ENCODE data around the gene ERVK3-1.
"Not testable (repeated sequence)": the region's sequence is repeated elsewhere in the genome, so short reads cannot be mapped to it uniquely, and the experiment has no call there.

The ERVK3-1 gene, protein sequence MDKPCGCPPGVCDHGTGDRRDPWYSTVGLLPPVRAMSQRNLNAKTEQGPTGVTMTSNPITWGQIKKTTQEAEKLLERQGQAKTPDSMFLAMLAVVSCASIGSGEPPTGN

GRCh38 chr19:58305065-58305931 lies at the start of gene ERVK3-1:
Gene ERVK3-1, plus strand, starts transcription at chr19:58305377. Its CDS starts 6,792 bp downstream, at chr19:58312169.
- peak; percentile 98 for DNase-seq (ENCODE audit: low spot score)

GRCh38 chr19:58258259-58258658 lies 46.9 kb upstream of the ERVK3-1 start:
- not testable (repeated sequence) for DNase-seq (ENCODE audit: low spot score)

GRCh38 chr19:58261600-58261967 lies 43.6 kb upstream of the ERVK3-1 start:
- DNase-seq (ENCODE audit: low spot score) = no peak

DNA sequence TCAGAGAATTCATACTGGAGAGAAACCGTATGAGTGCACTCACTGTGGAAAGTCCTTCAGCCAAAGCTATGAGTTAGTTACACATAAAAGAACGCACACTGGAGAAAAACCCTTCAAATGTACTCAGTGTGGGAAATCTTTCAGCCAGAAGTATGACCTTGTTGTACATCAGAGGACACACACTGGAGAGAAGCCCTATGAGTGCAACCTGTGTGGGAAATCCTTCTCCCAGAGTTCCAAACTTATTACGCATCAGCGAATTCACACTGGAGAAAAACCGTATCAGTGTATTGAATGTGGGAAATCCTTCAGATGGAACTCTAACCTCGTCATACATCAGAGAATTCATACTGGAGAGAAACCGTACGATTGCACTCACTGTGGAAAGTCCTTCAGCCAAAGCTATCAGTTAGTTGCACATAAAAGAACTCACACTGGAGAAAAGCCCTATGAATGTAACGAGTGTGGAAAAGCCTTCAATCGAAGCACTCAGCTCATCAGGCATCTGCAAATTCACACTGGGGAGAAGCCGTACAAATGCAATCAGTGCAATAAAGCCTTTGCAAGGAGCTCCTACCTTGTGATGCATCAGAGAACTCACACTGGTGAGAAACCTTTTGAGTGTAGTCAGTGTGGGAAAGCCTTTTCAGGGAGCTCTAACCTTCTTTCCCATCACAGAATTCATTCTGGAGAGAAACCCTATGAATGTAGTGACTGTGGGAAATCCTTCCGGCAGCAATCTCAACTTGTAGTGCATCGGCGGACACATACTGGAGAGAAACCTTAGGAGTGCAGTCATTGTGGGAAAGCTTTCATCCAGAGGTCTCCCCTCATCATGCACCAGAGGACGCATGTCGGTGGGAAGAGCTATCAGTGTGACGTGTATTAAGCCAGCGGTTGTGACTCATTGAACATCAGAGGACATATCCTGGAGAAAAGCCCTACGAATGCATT lies 42.9 kb upstream of the ERVK3-1 start:
- DNase-seq (ENCODE audit: low spot score) = no peak

- DNase-seq (ENCODE audit: low spot score) = no peak
Measured at GRCh38 chr19:58262922-58263296, 42.3 kb upstream of the ERVK3-1 start.

- no peak for DNase-seq (ENCODE audit: low spot score)
Measured at GRCh38 chr19:58265100-58265499, 40.1 kb upstream of the ERVK3-1 start.

DNA sequence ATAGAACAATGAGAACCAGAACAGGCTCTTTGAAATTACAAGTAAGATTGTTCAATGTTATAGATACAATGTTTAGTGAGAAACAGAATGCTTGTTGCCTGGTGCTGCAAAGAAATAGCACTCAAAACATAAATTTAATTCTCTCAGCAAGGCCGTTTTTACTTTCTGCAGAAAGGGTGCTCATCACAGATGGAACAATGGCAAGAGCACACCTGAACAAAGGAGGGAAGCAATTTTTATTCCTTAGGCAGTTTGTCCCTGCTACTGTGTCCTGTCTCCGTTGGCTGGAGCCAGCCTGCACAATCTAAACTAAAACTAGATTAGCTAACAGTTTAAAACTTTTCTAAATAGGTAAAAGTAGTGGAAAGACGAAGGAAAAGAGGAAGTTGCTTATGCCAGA lies 36.8 kb upstream of the ERVK3-1 start:
- no peak for DNase-seq (ENCODE audit: low spot score)

- no peak for DNase-seq (ENCODE audit: low spot score)
Measured at GRCh38 chr19:58274771-58275201, 30.4 kb upstream of the ERVK3-1 start.

DNA sequence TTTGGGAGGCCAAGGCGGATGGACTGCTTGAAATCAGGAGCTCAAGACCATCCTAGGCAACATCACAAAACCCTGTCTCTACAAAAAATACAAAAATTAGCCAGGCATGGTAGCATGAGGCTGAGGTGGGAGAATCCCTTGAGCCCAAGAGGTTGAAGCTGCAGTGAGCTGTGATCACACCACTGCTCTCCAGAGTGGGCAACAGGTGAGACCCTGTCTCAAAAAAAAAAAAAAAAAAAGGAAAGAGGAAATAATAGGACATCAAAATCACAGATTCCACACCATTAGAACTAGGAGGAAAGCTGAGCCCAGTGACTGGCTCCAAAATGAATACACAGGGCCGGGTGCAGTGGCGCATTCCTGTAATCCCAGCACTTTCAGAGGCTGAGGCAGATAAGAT lies 29.6 kb upstream of the ERVK3-1 start:
- no peak for DNase-seq (ENCODE audit: low spot score)

DNA sequence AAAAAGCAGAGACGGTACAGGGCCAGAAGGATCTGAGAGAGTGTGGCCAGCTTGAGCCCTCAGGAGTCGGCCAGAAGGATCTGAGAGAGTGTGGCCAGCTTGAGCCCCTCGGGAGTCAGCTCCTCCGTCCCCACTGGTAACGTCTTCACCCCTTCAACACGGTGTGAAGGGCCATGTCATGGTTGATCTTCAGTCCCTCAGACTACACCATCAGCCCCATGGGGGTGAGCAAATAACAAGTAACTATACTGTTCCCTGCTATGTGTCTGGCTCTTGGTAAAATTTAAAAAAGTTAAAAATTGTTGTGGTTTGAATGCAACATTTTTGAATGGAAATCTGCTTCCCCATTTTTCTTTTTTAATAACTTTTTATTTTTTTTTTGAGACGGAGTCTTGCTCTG lies 28.0 kb upstream of the ERVK3-1 start:
- DNase-seq (ENCODE audit: low spot score) = no peak

DNA sequence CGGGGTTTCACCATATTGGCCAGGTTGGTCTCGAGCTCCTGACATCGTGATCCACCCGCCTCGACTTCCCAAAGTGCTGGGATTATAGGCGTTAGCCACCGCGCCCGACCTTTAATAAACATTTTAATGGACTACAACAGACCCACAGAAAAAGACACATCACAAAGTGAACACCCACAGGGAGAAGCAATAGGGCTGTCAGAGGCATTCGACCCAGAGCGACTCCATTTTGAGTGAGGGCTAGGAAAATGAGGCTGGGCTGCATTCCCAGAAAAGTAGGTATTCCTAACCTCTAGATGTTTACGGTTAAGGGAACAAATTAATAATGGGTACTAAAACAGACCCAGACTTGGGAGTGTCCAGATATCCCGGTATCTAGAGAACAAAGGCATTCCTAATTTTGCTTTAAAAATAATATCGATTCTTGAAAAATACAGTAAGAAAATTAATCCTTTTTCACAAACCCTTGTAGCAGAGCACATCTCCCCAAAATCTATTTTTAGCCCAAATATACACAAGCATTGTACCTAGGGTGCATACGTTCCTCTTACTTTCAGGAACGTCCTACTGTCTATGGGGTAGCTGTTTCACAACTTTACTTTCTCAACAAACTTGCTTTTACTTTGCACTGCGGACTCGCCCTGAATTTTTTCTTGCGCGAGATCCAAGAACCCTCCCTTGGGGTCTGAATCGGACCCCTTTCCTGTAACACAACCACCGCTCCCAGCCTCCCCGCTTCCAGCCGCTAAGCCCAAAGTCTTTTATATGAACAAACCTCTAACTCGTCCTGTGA lies 27.2 kb upstream of the ERVK3-1 start:
- no peak for DNase-seq (ENCODE audit: low spot score)

DNA sequence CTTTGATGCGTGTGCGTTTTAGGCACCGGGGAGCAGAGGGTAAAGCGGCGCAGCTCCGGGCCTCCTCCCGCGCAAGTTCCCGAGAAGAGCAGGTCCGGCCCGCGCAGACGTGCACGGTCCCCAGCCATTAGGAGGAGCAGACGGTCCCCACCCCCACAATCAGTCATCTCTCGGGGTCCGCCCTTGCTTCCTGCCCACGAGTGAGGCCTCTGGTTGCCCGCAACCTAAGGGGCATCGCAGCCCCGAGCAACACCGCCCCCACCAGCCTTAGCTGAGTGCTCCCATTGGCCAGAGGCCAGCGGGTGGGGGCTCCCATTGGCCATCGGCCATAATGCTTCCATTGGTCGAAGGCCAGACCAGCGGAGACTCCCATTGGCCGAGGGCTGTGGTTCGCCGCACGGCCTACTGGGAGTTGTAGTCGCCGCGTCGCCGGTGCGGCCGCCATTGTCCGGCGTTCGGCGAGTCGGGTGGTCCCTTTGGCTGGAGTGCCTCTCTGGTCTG lies 26.6 kb upstream of the ERVK3-1 start, which contains the start of gene ZNF8:
ZNF8 (plus strand) TSS at position 415 of the 501 bp plus-strand sequence. CDS start 127 bp downstream, outside the sequence.
- DNase-seq (ENCODE audit: low spot score) = peak; percentile 96

DNA sequence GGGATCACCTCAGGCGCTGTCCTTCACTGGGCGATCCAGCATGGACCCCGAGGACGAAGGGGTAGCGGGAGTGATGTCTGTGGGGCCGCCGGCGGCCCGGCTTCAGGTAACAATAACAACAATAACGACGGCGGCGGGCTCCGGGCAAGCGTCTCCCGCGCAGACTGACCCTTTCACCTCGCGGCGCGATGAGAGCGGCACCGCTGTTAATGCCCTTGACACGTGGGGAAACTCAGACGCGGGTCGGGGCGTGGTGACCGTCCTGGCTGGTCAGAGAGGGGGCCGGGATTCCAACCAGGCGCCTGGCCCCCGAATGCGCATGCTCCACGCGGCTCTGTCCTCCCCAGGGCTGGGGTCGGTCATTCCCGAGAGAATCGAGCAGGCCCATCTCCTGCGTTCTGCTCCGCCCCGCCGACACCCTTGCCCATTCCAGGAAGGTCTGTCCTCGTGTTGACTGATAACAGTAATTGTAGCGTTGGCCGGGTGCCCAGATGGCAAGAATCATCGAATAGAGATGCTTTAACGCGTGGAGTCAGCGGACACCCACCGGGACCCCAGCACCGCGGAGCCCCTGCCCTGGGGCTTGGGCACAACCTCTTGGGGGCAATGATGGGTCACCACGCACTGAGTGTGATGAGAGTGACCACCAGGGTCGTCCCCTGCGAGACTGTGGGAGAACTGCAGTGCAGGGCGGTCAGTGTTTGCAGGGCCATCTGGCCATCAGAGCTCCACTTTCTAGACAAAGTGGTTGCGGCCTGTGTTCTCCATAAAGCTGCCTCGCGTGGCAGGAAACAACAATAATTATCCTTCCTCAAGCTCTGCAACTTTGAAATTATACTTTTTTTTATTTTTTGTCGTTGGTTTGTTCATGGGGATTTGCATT lies 25.9 kb upstream of the ERVK3-1 start:
- DNase-seq (ENCODE audit: low spot score) = peak; percentile 87

GRCh38 chr19:58279925-58280316 lies 25.3 kb upstream of the ERVK3-1 start:
- no peak for DNase-seq (ENCODE audit: low spot score)

GRCh38 chr19:58284199-58284598 lies 21.0 kb upstream of the ERVK3-1 start:
- no peak for DNase-seq (ENCODE audit: low spot score)

DNA sequence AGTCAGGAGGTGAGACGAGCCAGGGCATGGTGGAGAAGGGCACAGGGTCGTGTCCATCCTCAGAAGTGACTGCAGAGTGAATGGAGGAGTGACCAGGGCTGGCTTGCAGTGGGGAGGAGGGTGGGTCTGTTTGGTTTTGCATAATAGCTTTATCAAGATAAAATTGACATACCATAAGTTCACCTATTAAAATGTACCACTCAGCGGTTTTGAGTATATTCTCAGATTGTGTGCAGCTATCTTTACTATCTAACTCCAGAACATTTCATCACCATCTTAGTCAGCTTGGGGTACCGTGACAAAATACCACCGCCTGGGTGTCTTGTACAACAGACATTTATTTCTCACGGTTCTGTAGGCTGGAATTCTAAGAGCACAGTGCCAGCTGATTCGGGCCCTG lies 13.2 kb upstream of the ERVK3-1 start:
- DNase-seq (ENCODE audit: low spot score) = no peak

DNA sequence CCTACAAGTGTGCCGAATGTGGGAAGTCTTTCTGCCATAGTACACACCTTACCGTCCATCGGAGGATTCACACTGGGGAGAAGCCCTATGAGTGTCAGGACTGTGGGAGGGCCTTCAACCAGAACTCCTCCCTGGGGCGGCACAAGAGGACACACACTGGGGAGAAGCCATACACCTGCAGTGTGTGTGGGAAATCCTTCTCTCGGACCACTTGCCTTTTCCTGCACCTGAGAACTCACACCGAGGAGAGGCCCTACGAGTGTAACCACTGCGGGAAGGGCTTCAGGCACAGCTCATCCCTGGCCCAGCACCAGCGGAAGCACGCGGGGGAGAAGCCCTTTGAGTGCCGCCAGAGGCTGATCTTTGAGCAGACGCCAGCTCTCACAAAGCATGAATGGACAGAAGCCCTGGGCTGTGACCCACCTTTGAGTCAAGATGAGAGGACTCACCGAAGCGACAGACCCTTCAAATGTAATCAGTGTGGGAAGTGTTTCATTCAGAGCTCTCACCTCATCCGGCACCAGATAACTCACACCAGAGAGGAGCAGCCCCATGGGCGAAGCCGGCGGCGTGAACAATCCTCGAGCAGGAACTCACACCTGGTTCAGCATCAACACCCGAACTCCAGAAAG lies 10.3 kb upstream of the ERVK3-1 start:
- no peak for DNase-seq (ENCODE audit: low spot score)

- no peak for DNase-seq (ENCODE audit: low spot score)
Measured at GRCh38 chr19:58296104-58296503, 9.1 kb upstream of the ERVK3-1 start.

DNA sequence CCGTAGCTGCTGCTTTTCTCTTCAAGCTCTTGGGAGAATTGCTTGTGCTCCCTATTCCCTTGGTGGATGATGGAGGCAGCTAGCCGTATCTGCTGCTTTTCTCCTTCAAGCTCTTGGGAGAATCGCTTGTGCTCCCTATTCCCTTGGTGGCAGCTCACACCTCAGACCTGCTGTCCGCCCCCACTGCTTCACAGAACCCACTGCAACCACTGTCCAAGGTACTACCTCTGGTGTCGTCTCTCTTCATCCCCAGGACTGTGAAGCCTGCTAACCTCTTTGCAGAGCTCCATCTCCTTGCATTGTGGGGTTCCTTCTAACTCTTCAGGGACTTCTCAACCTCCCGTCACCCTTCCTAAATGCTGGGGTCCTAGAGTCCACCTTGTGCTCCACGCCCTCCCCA lies 4.6 kb upstream of the ERVK3-1 start:
- no peak for DNase-seq (ENCODE audit: low spot score)

- DNase-seq (ENCODE audit: low spot score) = no peak
Measured at GRCh38 chr19:58304255-58304654, 922 bp upstream of the ERVK3-1 start.

All from hematopoietic multipotent progenitor cell treated with erythropoietin and hydrocortisone succinate and interleukin-3 and kit ligand, for 15 days (in vitro differentiated cells).